Glutamatergic neuron (in vitro differentiated cells): ENCODE results near the gene UQCRH. TPM values are rescaled to one million over a fixed set of nuclear protein-coding genes. Genes with fewer than 3 reads are reported as not detected.
A peak's percentile ranks its signal among the peaks of the same experiment; 100 is the strongest.

Source experiments
- DNase-seq: peaks from one replicate; pipeline ENCODE4 v3.0.0; 2022
- H3K27ac Mint-ChIP-seq: one replicate; pipeline ENCODE4 v1.8.0; 2020; ENCODE audit warnings: mild to moderate bottlenecking, mixed read lengths, inconsistent platforms; ENCODE audit not compliant: unreplicated experiment
- H3K27me3 Mint-ChIP-seq: one replicate; pipeline ENCODE4 v1.8.0; 2020; ENCODE audit warnings: mild to moderate bottlenecking, moderate library complexity, mixed read lengths, inconsistent platforms; ENCODE audit not compliant: unreplicated experiment
- H3K36me3 Mint-ChIP-seq: one replicate; pipeline ENCODE4 v1.8.0; 2020; ENCODE audit warnings: mild to moderate bottlenecking, mixed read lengths, inconsistent platforms; ENCODE audit not compliant: unreplicated experiment
- H3K4me1 Mint-ChIP-seq: one replicate; pipeline ENCODE4 v1.8.0; 2020; ENCODE audit warnings: mild to moderate bottlenecking, low read depth, mixed read lengths, inconsistent platforms; ENCODE audit not compliant: unreplicated experiment
- H3K4me3 Mint-ChIP-seq: one replicate; pipeline ENCODE4 v1.8.0; 2020; ENCODE audit warnings: mild to moderate bottlenecking, mixed read lengths, inconsistent platforms; ENCODE audit not compliant: unreplicated experiment
- H3K9me3 Mint-ChIP-seq: one replicate; pipeline ENCODE4 v1.8.0; 2020; ENCODE audit warnings: mild to moderate bottlenecking, moderate library complexity, mixed read lengths, inconsistent platforms; ENCODE audit not compliant: unreplicated experiment
- CTCF ChIP-seq: fragments of 200-600 bp; sonication (generic); IDR thresholded peaks from one replicate; pipeline ENCODE4 v1.5.0; 2021; ENCODE audit not compliant: partially characterized antibody, unreplicated experiment
- total RNA-seq: library from RNA; stranded (reverse); fragmentation: NEBNext Ultra II Directional; extraction: Animal tissue kit (Norgen Biotek cat#: 25700); gene quantifications from one replicate; pipeline ENCODE4 v1.2.1, GENCODE V29; 2021; ENCODE audit not compliant: unreplicated experiment

UQCRH gene
- total RNA-seq, 1 donor from 2014 or later: 271 TPM

DNA sequence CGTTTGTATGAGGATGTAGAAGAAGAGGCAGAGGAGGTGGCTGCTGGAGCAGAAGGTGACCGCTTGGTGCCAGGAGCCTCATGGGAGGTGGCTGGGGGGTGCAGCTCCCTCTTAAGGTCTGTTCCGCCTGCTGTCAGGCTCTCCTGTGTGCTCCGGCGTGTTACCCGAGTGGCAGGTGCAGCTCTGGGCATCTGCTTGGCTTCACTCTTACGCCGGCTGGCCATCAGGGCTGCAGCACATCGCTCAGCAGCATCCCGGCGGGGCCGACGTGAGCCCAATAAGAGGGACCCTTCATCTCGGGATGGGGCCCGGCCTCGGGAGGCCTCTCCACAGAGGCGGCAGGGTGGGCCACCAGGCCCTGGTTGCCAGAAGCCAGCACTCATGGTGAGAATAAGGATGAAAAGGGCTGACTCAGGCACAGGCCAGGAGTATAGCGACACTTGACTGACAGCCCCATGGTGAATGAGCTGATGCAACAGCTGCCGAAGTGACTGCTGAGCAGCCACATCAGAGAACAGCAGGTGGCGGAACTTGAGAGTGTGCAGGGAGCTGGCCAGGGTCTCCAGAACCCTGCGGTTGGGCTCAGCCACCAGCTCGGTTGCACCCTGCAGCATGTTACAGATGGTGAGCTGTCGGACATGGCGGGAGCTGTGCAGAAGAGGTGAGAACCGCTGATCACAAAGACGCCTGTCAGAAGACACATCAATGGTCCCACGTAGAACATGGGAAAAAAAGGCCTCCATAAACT lies 17.6 kb upstream of the UQCRH start:
- Mint-ChIP-seq H3K9me3 (peaks cover 8% of the 10 kb centered on the region), H3K4me1 (peaks cover 15% of the 10 kb centered on the region), H3K4me3 (peak overlapping the region; percentile 55), H3K27ac (peak overlapping the region; percentile 97), H3K36me3 (no peaks in the 10 kb centered on the region), H3K27me3 (peaks cover 3% of the 10 kb centered on the region)
- peak; percentile 66 for DNase-seq
- TF ChIP-seq CTCF: no peak

GRCh38 chr1:46288485-46289133 lies 14.9 kb upstream of the UQCRH start:
- no peak overlapping the region for H3K4me3 Mint-ChIP-seq
- peak overlapping the region; percentile 3 for H3K27ac Mint-ChIP-seq
- peaks cover 7% of the 10 kb centered on the region for H3K9me3 Mint-ChIP-seq
- H3K27me3 Mint-ChIP-seq: peaks cover 3% of the 10 kb centered on the region
- no peak for DNase-seq
- peaks cover 15% of the 10 kb centered on the region for H3K4me1 Mint-ChIP-seq
- no peaks in the 10 kb centered on the region for H3K36me3 Mint-ChIP-seq
- no peak for TF ChIP-seq CTCF

DNA sequence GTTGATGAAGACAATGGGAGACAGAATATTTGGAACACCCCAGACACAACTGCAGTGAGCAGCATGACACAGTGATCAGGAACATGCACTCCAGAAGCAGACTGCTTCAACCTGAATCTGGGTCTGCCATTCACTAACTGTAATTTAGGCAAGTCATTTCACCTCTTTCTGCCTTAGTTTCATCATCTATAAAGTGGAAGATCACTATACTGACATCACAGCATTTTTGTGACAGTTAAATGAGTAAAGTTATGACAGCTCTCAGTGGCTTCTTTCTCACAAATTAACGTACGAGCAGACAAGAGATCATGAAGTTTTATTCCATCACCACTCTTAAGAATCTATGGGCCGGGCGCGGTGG lies 14.4 kb upstream of the UQCRH start:
- Mint-ChIP-seq H3K9me3 (peaks cover 7% of the 10 kb centered on the region), H3K27ac (peak overlapping the region; percentile 3), H3K36me3 (no peaks in the 10 kb centered on the region), H3K4me1 (peaks cover 15% of the 10 kb centered on the region), H3K27me3 (peaks cover 3% of the 10 kb centered on the region), H3K4me3 (no peak overlapping the region)
- TF ChIP-seq CTCF: no peak
- DNase-seq: no peak

GRCh38 chr1:46289976-46290375 lies 13.5 kb upstream of the UQCRH start:
- H3K36me3 Mint-ChIP-seq: no peaks in the 10 kb centered on the region
- no peak for DNase-seq
- no peak overlapping the region for H3K4me3 Mint-ChIP-seq
- peaks cover 6% of the 10 kb centered on the region for H3K9me3 Mint-ChIP-seq
- TF ChIP-seq CTCF: no peak
- H3K27me3 Mint-ChIP-seq: peaks cover 3% of the 10 kb centered on the region
- no peak overlapping the region for H3K27ac Mint-ChIP-seq
- H3K4me1 Mint-ChIP-seq: peaks cover 14% of the 10 kb centered on the region

DNA sequence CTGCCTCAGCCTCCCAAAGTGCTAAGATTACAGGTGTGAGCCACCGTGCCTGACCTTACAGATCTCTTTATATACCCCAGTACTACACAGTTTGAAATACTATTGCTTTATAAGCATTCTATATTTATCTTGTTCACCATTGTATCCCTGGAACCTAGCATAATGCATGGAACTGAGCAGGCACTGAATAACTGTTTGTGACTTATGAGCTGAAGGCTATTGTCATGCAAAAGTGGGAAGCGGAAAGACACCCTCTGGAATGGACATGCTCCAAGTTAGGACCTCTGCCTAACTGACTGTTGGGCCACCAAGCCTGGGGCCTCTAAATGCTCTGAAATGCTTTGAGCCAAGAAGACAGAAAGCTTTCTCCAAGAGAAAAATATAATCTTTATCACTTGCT lies 8.2 kb upstream of the UQCRH start:
- no peak overlapping the region for H3K27ac Mint-ChIP-seq
- no peak for TF ChIP-seq CTCF
- H3K27me3 Mint-ChIP-seq: no peaks in the 10 kb centered on the region
- peaks cover 1% of the 10 kb centered on the region for H3K9me3 Mint-ChIP-seq
- peaks cover 4% of the 10 kb centered on the region for H3K4me1 Mint-ChIP-seq
- H3K4me3 Mint-ChIP-seq: no peak overlapping the region
- no peak for DNase-seq
- H3K36me3 Mint-ChIP-seq: no peaks in the 10 kb centered on the region
